Natural killer cell (primary cell): ENCODE data around the gene MYH7. TPM values are rescaled to one million over a fixed set of nuclear protein-coding genes. Genes with fewer than 3 reads are reported as not detected.

ENCODE experiments used
- ATAC-seq, 3 donors: fragments of 150-1000 bp in 2 of 3; fragments of 200-7000 bp in 1 of 3; cut with Tn5 transposase; 1 replicate in 1 of 3; 2 replicates in 2 of 3; pipeline ENCODE4 v1.10.0; 2021; ENCODE audit warnings: mild to moderate bottlenecking in 2 of 3, moderate library complexity in 2 of 3
- DNase-seq, 2 donors: peaks; one replicate each; pipeline versions ENCODE4 v3.0.0 to v3.0.0-alpha.2; 2013 to 2021; ENCODE audit warnings: mixed read lengths in 1 of 2
- H3K27ac ChIP-seq: one replicate; pipeline ENCODE4 v1.5.1; 2013; ENCODE audit warnings: mild to moderate bottlenecking, low read length
- H3K27me3 ChIP-seq: one replicate; pipeline ENCODE4 v1.6.1; 2013; ENCODE audit warnings: low read length; ENCODE audit not compliant: control insufficient read depth, insufficient read depth
- H3K36me3 ChIP-seq: one replicate; pipeline ENCODE4 v1.6.1; 2013; ENCODE audit warnings: low read length; ENCODE audit not compliant: control insufficient read depth, insufficient read depth
- H3K4me1 ChIP-seq: one replicate; pipeline ENCODE4 v1.6.1; 2013; ENCODE audit warnings: low read length; ENCODE audit not compliant: control insufficient read depth, insufficient read depth
- H3K4me3 ChIP-seq: one replicate; pipeline ENCODE4 v1.5.1; 2013; ENCODE audit warnings: low read length
- H3K9me3 ChIP-seq: one replicate; pipeline ENCODE4 v1.6.1; 2013; ENCODE audit warnings: low read length; ENCODE audit not compliant: control insufficient read depth, insufficient read depth
- H3K27ac Mint-ChIP-seq, 2 donors: one replicate each; pipeline ENCODE4 v1.8.0; 2022; ENCODE audit warnings: mild to moderate bottlenecking in 2 of 2, mixed read lengths in 2 of 2, moderate library complexity in 1 of 2
- H3K27me3 Mint-ChIP-seq, 2 donors: one replicate each; pipeline ENCODE4 v1.8.0; 2022; ENCODE audit warnings: low read depth in 2 of 2, mixed read lengths in 2 of 2
- H3K36me3 Mint-ChIP-seq: one replicate; pipeline ENCODE4 v1.8.0; 2022; ENCODE audit warnings: mixed read lengths
- H3K4me1 Mint-ChIP-seq, 2 donors: one replicate each; pipeline ENCODE4 v1.8.0; 2022; ENCODE audit warnings: mixed read lengths in 2 of 2
- H3K4me3 Mint-ChIP-seq: one replicate; pipeline ENCODE4 v1.8.0; 2022; ENCODE audit warnings: mild to moderate bottlenecking, moderate library complexity, mixed read lengths
- H3K9me3 Mint-ChIP-seq, 2 donors: one replicate each; pipeline ENCODE4 v1.8.0; 2022; ENCODE audit warnings: mixed read lengths in 2 of 2
- WGBS: methylation state at CpG from one replicate; pipeline ENCODE4 v1.1.7; 2013; ENCODE audit warnings: missing lambda C conversion rate; ENCODE audit not compliant: insufficient coverage; 5-methylcytosine and 5-hydroxymethylcytosine counted together
- intact Hi-C: fragments of 100-400 bp; cut with micrococcal nuclease; formaldehyde crosslinking; loops from one replicate; pipeline ENCODE4 v1.14.2; 2022
- total RNA-seq, 4 donors: library from RNA; stranded (reverse); fragments of 120-200 nt in 1 of 4; gene quantifications; one replicate each; pipeline versions ENCODE4 v1.2.3 to v1.2.4, GENCODE V29; 2013 to 2022
- TF ChIP-seq, protein P1 (sequence below): fragments of 200-600 bp; IDR thresholded peaks from one replicate; pipeline ENCODE4 v1.8.0; 2022; ENCODE audit warnings: antibody characterized with exemption

Gene MYH7
- total RNA-seq, 3 donors from 2014 or later (not counting 1 experiment from before 2014, with no cell fraction given), result not detected

DNA sequence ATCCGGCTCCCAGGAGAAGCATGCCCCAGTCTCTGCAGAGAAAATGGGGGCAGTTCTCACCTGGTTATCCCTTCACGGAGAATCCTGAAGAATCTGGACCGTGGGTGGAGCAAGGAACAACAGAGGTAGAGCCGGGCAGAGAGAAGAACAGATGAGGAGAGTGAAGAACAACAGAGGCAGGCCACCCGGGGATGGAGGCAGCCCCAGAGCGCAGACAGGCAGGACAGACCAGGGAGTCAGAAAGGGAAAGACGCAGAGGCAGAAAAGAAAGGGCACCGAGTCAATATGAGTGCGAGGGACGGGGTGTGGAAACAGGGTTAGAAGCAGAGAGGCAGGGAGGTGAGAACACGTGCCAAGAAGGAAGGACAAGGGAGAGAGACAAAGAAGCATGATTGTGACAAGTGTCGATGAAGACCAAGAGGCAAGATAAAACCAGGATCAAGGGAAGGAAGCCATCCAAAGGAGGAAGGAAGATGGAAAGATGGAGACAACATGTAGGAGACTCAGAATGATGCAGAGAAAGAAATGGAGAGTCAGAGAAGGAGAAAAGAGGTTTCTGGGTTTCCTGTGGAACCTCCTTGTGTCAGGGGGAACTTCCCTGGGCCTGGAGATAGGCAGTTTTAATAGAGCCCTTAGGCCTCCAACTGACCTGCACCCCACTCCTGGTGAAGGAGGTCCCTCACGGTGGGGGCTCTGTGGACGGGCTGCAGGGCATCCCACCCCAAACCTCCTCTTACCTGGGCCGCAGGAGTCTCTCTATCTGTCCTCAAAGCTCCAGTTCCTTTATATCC, 27.7 kb downstream of the MYH7 start, which contains the start of gene MYH6:
TSS of gene MYH6 (minus strand) at position 758 of the 791 bp plus-strand sequence. CDS start 1,050 bp downstream, outside the sequence.
- H3K4me1 Mint-ChIP-seq, result no peaks in the 10 kb centered on the region
- H3K4me3 Mint-ChIP-seq, result no peak within 1 kb of the TSS
- H3K9me3 Mint-ChIP-seq, result no peaks in the 10 kb centered on the region
- 86% methylated on average over 15 of the region's 15 CpGs for WGBS
- no peak within 1 kb of the TSS for H3K27ac Mint-ChIP-seq
- Histone ChIP-seq H3K27ac (no peak within 1 kb of the TSS), H3K36me3 (no peaks in the 10 kb centered on the region), H3K4me3 (no peak within 1 kb of the TSS), H3K9me3 (no peaks in the 10 kb centered on the region), H3K27me3 (no peaks in the 10 kb centered on the region), H3K4me1 (no peaks in the 10 kb centered on the region)
- no peaks in the 10 kb centered on the region for H3K36me3 Mint-ChIP-seq
- peaks cover 8% of the 10 kb centered on the region in 2 donors for H3K27me3 Mint-ChIP-seq
- intact Hi-C loops, result no loop called here
- ATAC-seq (no peak), DNase-seq (no peak)
- TF ChIP-seq, protein P1, sequence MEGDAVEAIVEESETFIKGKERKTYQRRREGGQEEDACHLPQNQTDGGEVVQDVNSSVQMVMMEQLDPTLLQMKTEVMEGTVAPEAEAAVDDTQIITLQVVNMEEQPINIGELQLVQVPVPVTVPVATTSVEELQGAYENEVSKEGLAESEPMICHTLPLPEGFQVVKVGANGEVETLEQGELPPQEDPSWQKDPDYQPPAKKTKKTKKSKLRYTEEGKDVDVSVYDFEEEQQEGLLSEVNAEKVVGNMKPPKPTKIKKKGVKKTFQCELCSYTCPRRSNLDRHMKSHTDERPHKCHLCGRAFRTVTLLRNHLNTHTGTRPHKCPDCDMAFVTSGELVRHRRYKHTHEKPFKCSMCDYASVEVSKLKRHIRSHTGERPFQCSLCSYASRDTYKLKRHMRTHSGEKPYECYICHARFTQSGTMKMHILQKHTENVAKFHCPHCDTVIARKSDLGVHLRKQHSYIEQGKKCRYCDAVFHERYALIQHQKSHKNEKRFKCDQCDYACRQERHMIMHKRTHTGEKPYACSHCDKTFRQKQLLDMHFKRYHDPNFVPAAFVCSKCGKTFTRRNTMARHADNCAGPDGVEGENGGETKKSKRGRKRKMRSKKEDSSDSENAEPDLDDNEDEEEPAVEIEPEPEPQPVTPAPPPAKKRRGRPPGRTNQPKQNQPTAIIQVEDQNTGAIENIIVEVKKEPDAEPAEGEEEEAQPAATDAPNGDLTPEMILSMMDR, result no peak

DNA sequence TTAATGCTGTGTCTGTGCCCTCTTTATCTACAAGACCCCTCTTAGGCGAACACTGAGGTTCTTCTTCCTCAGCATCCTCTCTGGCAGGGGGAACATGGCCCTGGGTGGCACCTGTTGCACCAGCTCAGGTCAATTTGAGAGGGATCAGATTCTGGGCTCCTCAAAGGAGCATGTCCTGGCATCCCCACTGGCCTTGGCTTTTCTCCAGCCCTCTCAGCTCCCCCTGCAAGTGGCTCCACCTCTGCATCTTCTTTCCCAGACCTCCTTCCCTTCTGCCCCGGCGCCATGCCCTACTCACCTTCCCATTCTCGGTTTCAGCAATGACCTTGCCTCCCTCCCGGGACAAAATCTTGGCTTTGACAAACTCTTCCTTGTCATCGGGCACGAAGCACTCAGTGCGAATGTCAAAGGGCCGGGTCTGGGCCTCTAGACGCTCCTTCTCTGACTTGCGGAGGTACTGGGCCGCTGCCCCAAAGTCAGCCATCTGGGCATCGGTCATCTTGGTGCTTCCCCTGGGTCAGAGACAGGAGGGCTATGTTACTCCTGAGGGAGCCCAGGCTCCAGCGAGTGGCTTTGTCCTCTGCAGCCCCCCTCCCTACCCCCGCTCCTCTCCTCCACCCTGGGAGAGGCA, 28.6 kb downstream of the MYH7 start:
- ATAC-seq (no peak), DNase-seq (no peak)
- no peaks in the 10 kb centered on the region for H3K4me1 Mint-ChIP-seq
- peaks cover 8% of the 10 kb centered on the region in 2 donors for H3K27me3 Mint-ChIP-seq
- WGBS, result 90% methylated on average over 14 of the region's 15 CpGs
- Histone ChIP-seq H3K27me3 (no peaks in the 10 kb centered on the region), H3K27ac (no peak overlapping the region), H3K36me3 (no peaks in the 10 kb centered on the region), H3K4me3 (no peak overlapping the region), H3K9me3 (no peaks in the 10 kb centered on the region), H3K4me1 (no peaks in the 10 kb centered on the region)
- intact Hi-C loops, result no loop called here
- no peaks in the 10 kb centered on the region for H3K36me3 Mint-ChIP-seq
- TF ChIP-seq, protein P1, result no peak
- H3K9me3 Mint-ChIP-seq, result no peaks in the 10 kb centered on the region
- no peak overlapping the region for H3K27ac Mint-ChIP-seq
- H3K4me3 Mint-ChIP-seq, result no peak overlapping the region

DNA sequence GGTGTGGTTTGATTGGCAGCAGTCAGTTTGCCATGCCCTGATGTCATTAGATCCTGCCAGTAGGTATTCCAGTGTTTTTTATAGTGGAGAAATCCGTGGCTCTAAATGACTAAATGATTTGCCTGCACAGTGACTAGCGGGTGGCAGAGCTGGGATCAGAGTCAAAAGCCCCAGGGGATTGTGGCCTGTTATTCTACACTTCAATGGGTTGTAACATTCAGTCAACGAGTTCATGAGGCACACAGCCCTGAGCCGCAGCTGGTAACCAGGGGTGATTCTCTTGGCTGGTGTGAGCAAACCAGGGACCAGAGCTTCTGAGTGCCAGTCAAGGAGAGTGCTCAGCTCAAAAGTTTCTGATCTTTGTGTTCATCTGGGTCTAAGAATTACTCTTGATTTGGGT, 29.2 kb downstream of the MYH7 start:
- DNase-seq, result no peak
- Mint-ChIP-seq H3K36me3 (no peaks in the 10 kb centered on the region), H3K4me3 (no peak overlapping the region), H3K27ac (no peak overlapping the region), H3K27me3 (peaks cover 8% of the 10 kb centered on the region in 2 donors), H3K4me1 (no peaks in the 10 kb centered on the region), H3K9me3 (no peaks in the 10 kb centered on the region)
- no peak for ATAC-seq
- Histone ChIP-seq H3K36me3 (no peaks in the 10 kb centered on the region), H3K4me3 (no peak overlapping the region), H3K27ac (no peak overlapping the region), H3K27me3 (no peaks in the 10 kb centered on the region), H3K9me3 (no peaks in the 10 kb centered on the region), H3K4me1 (no peaks in the 10 kb centered on the region)
- WGBS, result 64% methylated on average over 4 of the region's 4 CpGs
- intact Hi-C loops, result no loop called here
- TF ChIP-seq, protein P1, result no peak
